HEK293T (cell line): ENCODE data around the gene TAF11.

ENCODE experiments used
- ARNT ChIP-seq: fragments of 450-650 bp; IDR thresholded peaks from 2 replicates; pipeline ENCODE4 v1.6.1; 2017; ENCODE audit warnings: mild to moderate bottlenecking
- BHLHE40 ChIP-seq: fragments of 450-650 bp; IDR thresholded peaks from 2 replicates; pipeline ENCODE4 v1.6.1; 2016; ENCODE audit warnings: mild to moderate bottlenecking, moderate library complexity, borderline replicate concordance
- FOXA1 ChIP-seq: fragments of 450-650 bp; IDR thresholded peaks from 2 replicates; pipeline ENCODE4 v1.6.1; 2016; ENCODE audit warnings: mild to moderate bottlenecking
- FOXK2 ChIP-seq: fragments of 450-650 bp; IDR thresholded peaks from 2 replicates; pipeline ENCODE4 v1.6.1; 2016; ENCODE audit warnings: mild to moderate bottlenecking
- NFRKB ChIP-seq: fragments of 450-650 bp; IDR thresholded peaks from 2 replicates; pipeline ENCODE4 v1.6.1; 2016; ENCODE audit warnings: mild to moderate bottlenecking, moderate library complexity
- SP1 ChIP-seq: fragments of 450-650 bp; IDR thresholded peaks from 2 replicates; pipeline ENCODE4 v1.6.1; 2017
- SUZ12 ChIP-seq: fragments of 450-650 bp; IDR thresholded peaks from 2 replicates; pipeline ENCODE4 v1.6.1; 2016; ENCODE audit warnings: mild to moderate bottlenecking
- TARDBP ChIP-seq: fragments of 450-650 bp; IDR thresholded peaks from 2 replicates; pipeline ENCODE4 v1.6.1; 2016

- TF ChIP-seq BHLHE40 (no peak), NFRKB (no peak), ARNT (no peak), FOXA1 (no peak), TARDBP (no peak), SP1 (no peak), FOXK2 (no peak), SUZ12 (no peak)
Observed at GRCh38 chr6:34917626-34918285, 29.9 kb upstream of the TAF11 start.
